Measurements from ENCODE around the gene UBE2O. TPM values are rescaled to one million over a fixed set of nuclear protein-coding genes. Genes with fewer than 3 reads are reported as not detected.
A peak's percentile ranks its signal among the peaks of the same experiment; 100 is the strongest.

Gene UBE2O
- total and polyA plus RNA-seq, 4 experiments from 2014 or later = 4.5 to 43.7 (median 28.5) TPM

DNA sequence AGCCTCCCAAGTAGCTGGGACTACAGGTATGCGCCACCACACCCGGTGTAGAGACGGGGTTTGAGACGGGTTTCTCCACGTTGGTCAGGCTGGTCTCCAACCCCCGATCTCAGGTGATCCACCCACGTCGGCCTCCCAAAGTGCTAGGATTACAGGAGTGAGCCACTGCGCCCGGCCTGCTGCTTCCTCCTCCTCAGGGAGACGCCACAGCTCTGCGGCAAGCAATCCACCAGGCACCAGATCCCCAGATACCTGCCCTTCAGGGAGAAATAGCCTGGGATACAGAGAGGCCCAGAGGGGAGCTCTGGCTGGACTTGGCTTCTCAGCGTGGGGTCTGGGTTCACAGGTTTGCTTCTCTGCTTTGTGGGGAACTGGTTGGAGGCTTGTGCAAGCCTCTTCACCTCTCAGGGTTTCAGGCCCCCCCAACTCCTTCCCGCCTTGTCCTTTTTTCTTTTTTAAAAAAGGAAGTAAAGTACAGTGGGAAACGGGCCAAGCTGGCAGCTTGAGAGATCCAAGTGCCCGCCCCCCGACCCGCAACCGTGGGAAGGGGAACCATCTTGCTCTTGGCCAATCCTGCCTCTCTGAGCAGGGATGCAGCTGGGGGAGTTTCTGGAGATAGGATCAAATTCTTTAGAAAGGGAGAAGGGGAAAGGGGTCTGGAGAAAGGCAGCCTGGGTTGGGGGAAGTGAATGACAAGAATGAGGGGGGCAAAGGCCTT is 71.2 kb downstream of the UBE2O start:
- intact Hi-C loops (cut with micrococcal nuclease) = loop anchor here (2.0 kb wide), 1 partner anchor 71 kb away; the partner anchor contains the start of gene UBE2O
- H3K27ac Mint-ChIP-seq = no peak overlapping the region
- no peaks in the 10 kb centered on the region for H3K9me3 Mint-ChIP-seq

DNA sequence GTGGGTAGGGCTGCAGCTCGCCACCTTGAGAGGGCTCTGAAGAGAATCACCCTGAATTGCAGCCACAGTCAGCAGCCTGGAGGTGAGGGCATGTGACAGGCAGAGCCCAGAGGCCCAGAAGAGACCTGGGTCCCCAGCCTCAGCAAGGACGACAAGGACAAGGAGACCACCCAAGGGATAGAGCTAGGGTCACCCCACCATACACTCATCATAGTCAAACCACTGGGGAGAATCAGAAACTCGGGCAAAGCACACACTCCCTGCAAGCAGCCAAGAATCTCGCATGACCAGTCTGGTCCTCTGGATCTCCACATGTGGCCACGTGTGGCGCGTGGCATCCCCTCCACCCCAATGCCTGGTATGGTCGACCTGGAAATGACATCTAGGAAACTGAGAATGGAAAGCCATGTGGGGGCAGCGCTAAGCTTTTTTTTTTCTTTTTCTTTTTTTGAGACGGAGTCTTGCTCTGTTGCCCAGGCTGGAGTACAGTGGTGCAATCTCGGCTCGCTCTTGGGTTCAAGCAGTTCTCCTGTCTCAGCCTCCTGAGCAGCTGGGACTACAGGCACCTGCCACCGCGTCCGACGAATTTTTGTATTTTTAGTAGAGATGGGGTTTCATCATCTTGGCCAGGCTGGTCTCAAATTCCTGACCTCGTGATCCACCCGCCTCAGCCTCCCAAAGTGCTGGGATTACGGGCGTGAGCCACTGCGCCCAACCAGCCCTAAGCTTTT is 73.1 kb downstream of the UBE2O start:
- H3K36me3 Mint-ChIP-seq = no peaks in the 10 kb centered on the region
- Histone ChIP-seq H3K36me3 (ENCODE audit: insufficient read depth, low read length) (no peaks in the 10 kb centered on the region), H3K27me3 (ENCODE audit: insufficient read depth, low read length) (no peaks in the 10 kb centered on the region), H3K4me1 (ENCODE audit: insufficient read depth, low read length) (peaks cover 5% of the 10 kb centered on the region), H3K27ac (ENCODE audit: low read depth, low read length) (no peak overlapping the region), H3K9me3 (ENCODE audit: control insufficient read depth in 1 of 2, low read length in 2 of 2) (no peaks in the 10 kb centered on the region), H3K4me3 (ENCODE audit: low read length in 2 of 2) (no peak overlapping the region)
- intact Hi-C loops (cut with micrococcal nuclease) = no loop called here
- no peaks in the 10 kb centered on the region for H3K9me3 Mint-ChIP-seq
- H3K27me3 Mint-ChIP-seq = no peaks in the 10 kb centered on the region
- H3K4me3 Mint-ChIP-seq = peak overlapping the region in 1 of 8 donors; percentile 10
- ChIA-PET CTCF (ENCODE audit: partially characterized antibody) (interaction anchor here (1.3 to 1.9 kb wide), 2 partner anchors 19 to 28 kb away, joined by 3 to 8 read pairs; no protein-coding TSS in a partner anchor), POLR2A (ENCODE audit: partially characterized antibody) (interaction anchor here (0.7 kb wide), 1 partner anchor 283 kb away, joined by 3 read pairs; no protein-coding TSS in a partner anchor)
- H3K27ac Mint-ChIP-seq = peak overlapping the region in 1 of 7 donors; percentile 42
- DNase-seq = no peak
- peaks cover 3 to 11% (median 5%) of the 10 kb centered on the region in 4 donors for H3K4me1 Mint-ChIP-seq

More for the DNA sequence above, 71.2 kb downstream of the UBE2O start:
- H3K4me3 ChIP-seq (ENCODE audit: low read length in 2 of 2) = no peak overlapping the region
- H3K36me3 Mint-ChIP-seq = no peaks in the 10 kb centered on the region
- peaks cover 20% of the 10 kb centered on the region for H3K4me1 ChIP-seq (ENCODE audit: insufficient read depth, low read length)
- H3K36me3 ChIP-seq (ENCODE audit: insufficient read depth, low read length) = no peaks in the 10 kb centered on the region
- H3K4me3 Mint-ChIP-seq = peak overlapping the region in 5 of 8 donors; percentile 4 to 39 (median 25)
- no peaks in the 10 kb centered on the region for H3K9me3 ChIP-seq (ENCODE audit: control insufficient read depth in 1 of 2, low read length in 2 of 2)
- H3K27me3 ChIP-seq (ENCODE audit: insufficient read depth, low read length) = no peaks in the 10 kb centered on the region
- no peak overlapping the region for H3K27ac ChIP-seq (ENCODE audit: low read depth, low read length)
- H3K27me3 Mint-ChIP-seq = no peaks in the 10 kb centered on the region
- CTCF ChIA-PET (ENCODE audit: partially characterized antibody) = interaction anchor here (0.7 kb wide), 1 partner anchor 9 kb away, joined by 3 read pairs; no protein-coding TSS in a partner anchor
- DNase-seq = no peak
- POLR2A ChIA-PET (ENCODE audit: partially characterized antibody) = interaction anchor here (5.3 kb wide), 1 partner anchor 29 kb away, joined by 61 read pairs; the partner anchor contains the start of gene PRPSAP1
- peaks cover 3 to 11% (median 7%) of the 10 kb centered on the region in 4 donors for H3K4me1 Mint-ChIP-seq

DNA sequence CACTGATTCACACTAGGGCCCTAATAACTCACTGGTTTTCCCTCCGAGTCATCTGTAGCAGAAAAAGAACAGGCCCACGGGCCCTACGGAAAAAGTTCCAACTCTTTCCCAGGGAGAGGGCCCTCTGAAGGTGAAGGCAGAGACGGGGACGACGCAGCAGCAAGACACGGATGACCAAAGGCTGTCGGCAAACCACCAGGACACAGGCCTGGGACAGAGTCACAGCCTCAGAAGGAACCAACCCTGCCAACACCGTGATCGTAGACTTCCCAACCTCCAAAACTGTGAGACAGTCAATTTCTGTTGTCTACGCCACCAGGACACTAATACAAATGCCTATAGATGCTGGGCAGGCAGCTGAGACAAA is 73.7 kb downstream of the UBE2O start:
- CTCF ChIA-PET (ENCODE audit: partially characterized antibody) = no interaction called here
- POLR2A ChIA-PET (ENCODE audit: partially characterized antibody) = no interaction called here
- H3K4me1 Mint-ChIP-seq = peaks cover 3 to 11% (median 5%) of the 10 kb centered on the region in 4 donors
- no peaks in the 10 kb centered on the region for H3K36me3 Mint-ChIP-seq
- no peak for DNase-seq
- Histone ChIP-seq H3K27ac (ENCODE audit: low read depth, low read length) (no peak overlapping the region), H3K9me3 (ENCODE audit: control insufficient read depth in 1 of 2, low read length in 2 of 2) (no peaks in the 10 kb centered on the region), H3K27me3 (ENCODE audit: insufficient read depth, low read length) (no peaks in the 10 kb centered on the region), H3K4me3 (ENCODE audit: low read length in 2 of 2) (no peak overlapping the region), H3K36me3 (ENCODE audit: insufficient read depth, low read length) (no peaks in the 10 kb centered on the region), H3K4me1 (ENCODE audit: insufficient read depth, low read length) (peaks cover 4% of the 10 kb centered on the region)
- no peak overlapping the region for H3K27ac Mint-ChIP-seq
- H3K27me3 Mint-ChIP-seq = no peaks in the 10 kb centered on the region
- H3K9me3 Mint-ChIP-seq = no peaks in the 10 kb centered on the region
- no peak overlapping the region for H3K4me3 Mint-ChIP-seq
- intact Hi-C loops (cut with micrococcal nuclease) = no loop called here

DNA sequence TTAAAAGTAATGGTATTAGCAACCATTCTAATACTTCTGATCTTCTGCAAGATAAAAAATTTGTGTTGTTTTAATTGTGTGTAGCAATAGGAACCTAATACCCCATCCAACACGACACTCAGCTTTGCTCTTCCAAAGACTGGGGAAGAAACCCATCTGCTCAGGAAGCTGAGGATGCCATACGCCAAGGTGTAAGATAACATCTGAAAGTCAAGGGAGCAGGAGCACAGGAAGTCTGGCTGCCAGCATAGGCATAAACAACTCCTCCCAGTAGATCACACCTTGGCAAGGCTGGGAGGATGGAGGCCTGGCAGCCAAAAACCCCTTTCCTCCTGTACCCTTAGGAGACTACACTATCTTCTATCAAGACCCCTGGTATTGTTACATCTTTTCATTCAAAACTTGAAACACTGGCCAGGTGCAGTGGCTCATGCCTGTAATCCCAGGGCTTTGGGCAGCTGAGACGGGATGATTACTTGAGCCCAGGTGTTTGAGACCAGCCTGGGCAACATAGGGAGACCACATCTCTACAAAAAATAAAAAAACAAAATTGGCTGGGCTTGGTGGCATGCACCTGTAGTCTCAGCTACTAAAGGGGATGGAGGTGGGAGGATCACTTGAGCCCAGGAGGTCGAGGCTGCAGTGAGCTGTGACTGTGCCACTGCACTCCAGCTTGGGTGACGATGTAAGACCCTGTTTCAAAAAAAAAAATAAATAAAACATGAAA is 74.2 kb downstream of the UBE2O start:
- Mint-ChIP-seq H3K9me3 (no peaks in the 10 kb centered on the region), H3K27me3 (no peaks in the 10 kb centered on the region), H3K36me3 (no peaks in the 10 kb centered on the region), H3K4me1 (peaks cover 3 to 9% (median 5%) of the 10 kb centered on the region in 4 donors), H3K4me3 (no peak overlapping the region), H3K27ac (peak overlapping the region in 1 of 7 donors; percentile 32)
- ChIA-PET CTCF (ENCODE audit: partially characterized antibody) (interaction anchor here (0.6 to 1.0 kb wide), 3 partner anchors 19 to 37 kb away, joined by 3 to 4 read pairs (median 3); no protein-coding TSS in a partner anchor), POLR2A (ENCODE audit: partially characterized antibody) (no interaction called here)
- Histone ChIP-seq H3K4me1 (ENCODE audit: insufficient read depth, low read length) (peaks cover 4% of the 10 kb centered on the region), H3K9me3 (ENCODE audit: control insufficient read depth in 1 of 2, low read length in 2 of 2) (no peaks in the 10 kb centered on the region), H3K4me3 (ENCODE audit: low read length in 2 of 2) (no peak overlapping the region), H3K36me3 (ENCODE audit: insufficient read depth, low read length) (no peaks in the 10 kb centered on the region), H3K27ac (ENCODE audit: low read depth, low read length) (no peak overlapping the region), H3K27me3 (ENCODE audit: insufficient read depth, low read length) (no peaks in the 10 kb centered on the region)
- DNase-seq = no peak
- intact Hi-C loops (cut with micrococcal nuclease) = no loop called here

DNA sequence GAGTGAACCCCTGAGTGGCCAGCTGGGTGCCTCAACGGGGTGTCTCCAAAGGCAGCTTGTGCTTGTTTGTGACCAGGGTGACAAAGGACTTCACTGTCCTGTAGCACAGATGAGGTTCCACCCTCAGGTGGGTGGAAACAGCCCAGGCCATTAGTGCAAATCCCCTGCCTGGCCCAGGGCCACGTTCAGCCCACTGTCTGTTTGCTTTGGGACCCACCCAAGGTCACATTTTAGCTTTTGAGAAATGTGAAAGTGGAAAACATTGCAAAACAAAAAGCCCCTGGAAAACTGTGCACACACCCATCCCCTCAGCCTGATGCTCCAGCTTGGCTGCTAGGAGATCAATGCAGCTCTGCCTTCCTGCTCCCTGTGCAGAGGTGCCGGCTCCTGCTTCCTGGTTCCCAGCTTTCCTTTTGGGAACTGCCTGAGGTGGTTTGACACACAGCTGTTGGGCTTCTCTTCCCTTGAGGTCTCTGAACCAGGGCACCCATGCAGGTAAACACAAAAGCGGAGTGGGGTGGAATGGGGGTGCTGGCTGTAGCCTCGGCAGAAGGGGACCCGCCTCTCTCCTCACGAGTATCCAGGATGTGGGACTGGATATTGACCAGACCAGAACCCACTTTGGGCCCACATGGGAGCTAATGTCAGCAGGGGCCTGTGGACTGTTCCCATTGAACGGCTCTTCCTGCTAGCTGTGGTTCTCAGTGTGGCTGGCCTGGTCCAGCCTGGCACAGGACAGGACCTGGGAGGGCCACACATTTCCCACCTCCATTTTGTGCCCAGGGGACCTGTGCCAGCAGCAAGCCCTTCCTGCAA is 76.4 kb downstream of the UBE2O start:
- intact Hi-C loops (cut with micrococcal nuclease) = no loop called here
- Histone ChIP-seq H3K36me3 (ENCODE audit: insufficient read depth, low read length) (no peaks in the 10 kb centered on the region), H3K27me3 (ENCODE audit: insufficient read depth, low read length) (no peaks in the 10 kb centered on the region), H3K4me1 (ENCODE audit: insufficient read depth, low read length) (no peaks in the 10 kb centered on the region), H3K4me3 (ENCODE audit: low read length in 2 of 2) (no peak overlapping the region), H3K9me3 (ENCODE audit: control insufficient read depth in 1 of 2, low read length in 2 of 2) (no peaks in the 10 kb centered on the region), H3K27ac (ENCODE audit: low read depth, low read length) (no peak overlapping the region)
- H3K4me3 Mint-ChIP-seq = no peak overlapping the region
- POLR2A ChIA-PET (ENCODE audit: partially characterized antibody) = interaction anchor here (0.7 kb wide), 1 partner anchor 23 kb away, joined by 3 read pairs; the partner anchor contains the start of gene PRPSAP1
- H3K4me1 Mint-ChIP-seq = peaks cover 0 to 6% (median 4%) of the 10 kb centered on the region in 4 donors
- CTCF ChIA-PET (ENCODE audit: partially characterized antibody) = interaction anchor here (1.0 to 1.1 kb wide), 2 partner anchors 21 to 78 kb away, joined by 3 to 5 read pairs; no protein-coding TSS in a partner anchor
- DNase-seq = no peak
- H3K27ac Mint-ChIP-seq = no peak overlapping the region
- no peaks in the 10 kb centered on the region for H3K36me3 Mint-ChIP-seq
- H3K27me3 Mint-ChIP-seq = no peaks in the 10 kb centered on the region
- no peaks in the 10 kb centered on the region for H3K9me3 Mint-ChIP-seq

DNA sequence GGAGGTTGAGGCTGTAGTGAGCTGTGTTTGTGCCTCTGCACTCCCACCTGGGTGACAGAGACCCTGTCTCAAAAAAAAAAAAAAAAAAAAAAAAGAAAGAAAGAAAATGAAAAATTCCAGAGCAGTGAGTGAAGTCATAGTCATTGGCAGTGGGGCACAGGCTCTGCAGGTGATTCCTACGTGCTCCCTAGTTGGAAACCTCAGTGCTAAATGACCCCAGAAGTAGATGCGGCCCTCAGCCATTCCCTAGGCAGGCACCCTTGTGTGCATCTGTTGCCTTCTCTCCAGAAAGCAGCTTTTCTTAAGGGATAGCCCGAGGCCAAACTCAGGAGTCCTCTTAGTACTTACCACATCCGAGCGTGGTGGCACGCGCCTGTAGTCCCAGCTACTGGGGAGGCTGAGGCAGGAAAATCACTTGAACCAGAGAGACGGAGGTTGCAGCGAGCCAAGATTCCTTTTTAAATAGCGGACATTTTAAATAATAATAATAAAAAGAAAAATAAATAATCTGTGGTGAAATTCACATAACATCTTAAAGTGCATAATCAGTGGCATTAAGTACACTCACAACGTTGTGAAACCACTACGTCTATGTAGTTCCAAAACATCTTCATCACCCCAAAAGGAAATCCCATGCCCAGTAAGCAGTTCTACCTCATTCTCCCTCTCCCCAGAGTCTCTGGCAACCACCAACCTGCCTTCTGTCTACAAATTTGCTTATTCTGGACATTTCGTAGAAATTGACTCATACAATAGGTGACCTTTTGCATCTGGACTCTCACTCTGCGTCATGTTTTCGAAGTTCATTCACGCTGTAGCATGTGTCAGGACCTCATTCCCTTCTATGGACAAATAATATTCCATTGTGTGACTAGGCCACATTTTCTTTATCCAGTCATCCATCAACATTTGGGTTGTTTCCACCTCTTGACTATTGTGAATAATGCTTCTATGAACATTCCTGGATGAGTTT is 81.0 kb downstream of the UBE2O start:
- Histone ChIP-seq H3K4me1 (ENCODE audit: insufficient read depth, low read length) (no peaks in the 10 kb centered on the region), H3K27ac (ENCODE audit: low read depth, low read length) (no peak overlapping the region), H3K36me3 (ENCODE audit: insufficient read depth, low read length) (no peaks in the 10 kb centered on the region), H3K4me3 (ENCODE audit: low read length in 2 of 2) (no peak overlapping the region), H3K9me3 (ENCODE audit: control insufficient read depth in 1 of 2, low read length in 2 of 2) (no peaks in the 10 kb centered on the region), H3K27me3 (ENCODE audit: insufficient read depth, low read length) (no peaks in the 10 kb centered on the region)
- H3K27ac Mint-ChIP-seq = peak overlapping the region in 1 of 7 donors; percentile 22
- ChIA-PET POLR2A (ENCODE audit: partially characterized antibody) (no interaction called here), CTCF (ENCODE audit: partially characterized antibody) (interaction anchor here (0.9 to 1.1 kb wide), 2 partner anchors 18 to 26 kb away, joined by 3 read pairs; no protein-coding TSS in a partner anchor)
- no peaks in the 10 kb centered on the region for H3K9me3 Mint-ChIP-seq
- no peak for DNase-seq
- intact Hi-C loops (cut with micrococcal nuclease) = no loop called here
- no peak overlapping the region for H3K4me3 Mint-ChIP-seq
- H3K4me1 Mint-ChIP-seq = no peaks in the 10 kb centered on the region
- H3K27me3 Mint-ChIP-seq = peaks cover 0 to 1% of the 10 kb centered on the region in 2 donors
- H3K36me3 Mint-ChIP-seq = no peaks in the 10 kb centered on the region

Data from CD4-positive, alpha-beta memory T cell (primary cell).